Urinary bladder (tissue), 4 donors: ENCODE results near the gene PIP5K1C. TPM values are rescaled to one million over a fixed set of nuclear protein-coding genes. Genes with fewer than 3 reads are reported as not detected.

Experiments
- DNase-seq: peaks from one replicate; pipeline ENCODE4 v3.0.0-alpha.2; 2015; ENCODE audit errors: extremely low spot score
- H3K27ac ChIP-seq: one replicate; pipeline ENCODE4 v1.5.1; 2013; ENCODE audit warnings: low read depth, mild to moderate bottlenecking, moderate library complexity
- H3K36me3 ChIP-seq: one replicate; pipeline ENCODE4 v1.6.1; 2013; ENCODE audit warnings: mild to moderate bottlenecking, moderate library complexity; ENCODE audit not compliant: insufficient read depth
- H3K4me1 ChIP-seq: one replicate; pipeline ENCODE4 v1.6.1; 2013; ENCODE audit warnings: mild to moderate bottlenecking, moderate library complexity; ENCODE audit not compliant: insufficient read depth
- H3K4me3 ChIP-seq: one replicate; pipeline ENCODE4 v1.5.1; 2013; ENCODE audit warnings: low read depth, low read length
- WGBS: extraction: QIAGEN DNeasy Blood & Tissue Kit; methylation state at CpG from one replicate; pipeline ENCODE4 v1.1.7; 2013; 5-methylcytosine and 5-hydroxymethylcytosine counted together
- polyA plus RNA-seq: library from polyadenylated mRNA; stranded (reverse); fragments of 200-250 nt; gene quantifications from one replicate; pipeline ENCODE4 v1.2.3, GENCODE V29; 2013
- total RNA-seq: library from RNA; depleted of rRNA; stranded (reverse); fragments of >200 nt; gene quantifications from one replicate; pipeline ENCODE4 v1.2.3, GENCODE V29; 2014
- donor health status: healthy with polysubstance abuse.
- donor health status: healthy.

Gene PIP5K1C
- total and polyA plus RNA-seq, 2 donors: 17.1 to 60.8 TPM

GRCh38 chr19:3661284-3662238 is 38.7 kb downstream of the PIP5K1C start:
- WGBS: 96% methylated on average over 34 of the region's 34 CpGs
- no peak for DNase-seq
- Histone ChIP-seq H3K36me3 (peaks cover 4% of the 10 kb centered on the region), H3K4me3 (no peak overlapping the region), H3K4me1 (no peaks in the 10 kb centered on the region), H3K27ac (no peak overlapping the region)

- no peak for DNase-seq
- Histone ChIP-seq H3K4me3 (no peak overlapping the region), H3K27ac (no peak overlapping the region), H3K36me3 (peaks cover 4% of the 10 kb centered on the region), H3K4me1 (no peaks in the 10 kb centered on the region)
- 83% methylated on average over 23 of the region's 23 CpGs for WGBS
Observed at GRCh38 chr19:3660493-3661219, 39.6 kb downstream of the PIP5K1C start.

- DNase-seq: no peak
- WGBS: 91% methylated on average over 22 of the region's 22 CpGs
- H3K4me3 ChIP-seq: no peak overlapping the region
- H3K36me3 ChIP-seq: peaks cover 4% of the 10 kb centered on the region
- no peaks in the 10 kb centered on the region for H3K4me1 ChIP-seq
- H3K27ac ChIP-seq: no peak overlapping the region
Observed at GRCh38 chr19:3659746-3660112, 40.5 kb downstream of the PIP5K1C start.

DNA sequence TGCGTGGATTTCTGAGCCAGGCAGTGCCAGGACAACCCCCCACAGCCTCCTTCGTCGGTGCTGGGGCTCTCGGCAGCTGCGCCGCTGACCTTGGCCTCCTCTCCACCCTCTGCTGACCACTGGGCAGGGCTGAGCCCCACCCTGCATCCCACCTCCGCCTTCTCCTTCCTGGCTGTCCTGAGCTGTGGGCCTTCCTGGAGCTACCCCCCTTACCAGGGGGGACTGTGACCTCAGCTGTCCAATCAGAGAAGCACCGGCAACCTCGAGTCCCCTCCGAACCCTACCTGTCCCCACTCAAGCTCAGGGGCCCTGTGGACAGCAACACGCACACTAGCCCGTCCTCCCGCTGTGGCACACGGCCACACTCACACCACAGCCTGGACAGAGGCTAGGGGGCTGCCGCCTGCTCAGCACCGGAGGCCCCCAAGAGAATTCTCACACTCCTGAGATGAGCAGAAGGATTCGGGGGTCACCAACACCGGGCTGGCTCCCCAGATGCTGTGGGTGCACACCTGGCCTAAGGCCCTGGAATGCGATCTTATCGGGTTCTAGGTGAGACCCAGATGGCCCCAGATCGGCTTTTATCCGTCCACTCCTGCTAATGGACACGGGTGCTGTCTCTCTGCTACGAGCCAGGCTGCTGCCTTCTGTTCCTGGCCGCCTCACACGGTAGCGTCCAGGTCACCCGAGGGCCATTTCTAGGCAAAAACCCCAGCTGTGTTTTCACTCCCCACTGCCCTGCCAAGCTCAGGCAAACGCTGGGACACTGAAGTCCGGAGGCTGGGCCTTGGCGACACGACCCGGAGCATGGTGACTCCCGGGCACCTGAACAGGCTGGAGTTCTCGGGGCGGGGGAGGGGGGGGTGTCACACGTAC is 41.2 kb downstream of the PIP5K1C start:
- WGBS: 92% methylated on average over 37 of the region's 37 CpGs
- Histone ChIP-seq H3K4me3 (no peak overlapping the region), H3K36me3 (peaks cover 4% of the 10 kb centered on the region), H3K27ac (no peak overlapping the region), H3K4me1 (no peaks in the 10 kb centered on the region)
- DNase-seq: no peak

DNA sequence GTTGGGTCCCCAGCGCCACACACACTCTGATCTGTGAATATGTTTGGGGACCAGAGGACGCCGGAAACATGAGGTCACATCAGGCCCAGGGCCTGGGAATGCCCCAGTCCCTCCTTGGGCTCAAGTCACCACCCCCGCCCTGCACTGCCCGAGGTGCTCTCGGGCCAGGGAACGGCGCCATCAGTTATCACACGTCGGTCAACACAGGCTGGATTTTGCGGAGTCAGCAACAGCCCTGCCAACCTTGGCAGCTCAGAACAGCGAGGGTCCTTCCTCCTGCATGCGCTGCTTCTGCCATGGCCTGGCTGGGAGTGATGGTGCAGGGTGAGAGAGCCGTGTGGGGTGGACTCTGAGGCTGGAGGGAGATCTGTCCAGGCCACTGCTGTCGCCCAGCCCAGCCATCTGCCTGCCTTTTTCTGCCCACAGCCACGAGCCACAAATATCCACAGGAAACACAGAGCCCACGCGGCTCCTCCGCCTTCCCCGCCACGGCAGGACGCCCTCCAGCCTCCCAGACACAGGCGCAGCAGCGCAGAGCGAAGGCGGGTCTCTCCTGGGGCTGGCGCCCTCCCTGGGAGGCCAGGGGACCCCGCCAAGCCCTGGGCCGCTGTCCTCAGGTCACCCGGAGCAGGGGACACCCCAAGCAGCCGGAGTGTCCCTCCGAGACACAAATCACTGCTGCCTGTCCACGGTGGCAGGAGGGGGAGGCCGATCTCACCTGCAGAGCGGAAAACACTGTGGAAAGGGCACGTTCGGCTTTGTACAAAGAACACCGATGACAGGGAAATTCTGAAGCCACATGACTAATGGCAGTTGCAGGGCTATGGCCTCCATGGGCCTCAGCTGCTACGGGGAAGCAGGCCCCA is 42.0 kb downstream of the PIP5K1C start:
- H3K27ac ChIP-seq: no peak overlapping the region
- no peak overlapping the region for H3K4me3 ChIP-seq
- peaks cover 4% of the 10 kb centered on the region for H3K36me3 ChIP-seq
- 85% methylated on average over 39 of the region's 39 CpGs for WGBS
- DNase-seq: no peak
- H3K4me1 ChIP-seq: no peaks in the 10 kb centered on the region

DNA sequence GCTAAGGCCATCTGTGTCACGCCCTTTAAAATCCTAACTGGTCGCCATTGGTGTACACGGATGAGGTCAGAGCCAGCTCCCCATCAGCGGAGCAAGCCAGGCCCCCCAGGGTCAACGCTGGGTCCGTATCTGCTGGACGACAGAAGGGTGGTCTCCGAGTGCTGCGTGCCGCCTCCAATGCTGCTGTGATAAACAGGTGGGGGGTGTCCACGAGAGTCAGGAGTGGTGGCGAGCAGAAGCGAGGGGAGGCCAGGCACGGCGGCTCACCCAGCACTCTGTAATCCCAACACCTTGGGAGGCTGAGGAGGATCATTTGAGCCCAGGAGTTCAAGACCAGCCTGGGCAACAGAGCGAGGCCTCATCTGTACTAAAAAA is 42.9 kb downstream of the PIP5K1C start:
- no peak overlapping the region for H3K4me3 ChIP-seq
- H3K4me1 ChIP-seq: no peaks in the 10 kb centered on the region
- H3K36me3 ChIP-seq: peaks cover 4% of the 10 kb centered on the region
- WGBS: 97% methylated on average over 16 of the region's 16 CpGs
- H3K27ac ChIP-seq: no peak overlapping the region
- DNase-seq: no peak

- Histone ChIP-seq H3K36me3 (peaks cover 4% of the 10 kb centered on the region), H3K4me3 (no peak overlapping the region), H3K4me1 (no peaks in the 10 kb centered on the region), H3K27ac (no peak overlapping the region)
- WGBS: 98% methylated on average over 19 of the region's 19 CpGs
- DNase-seq: no peak
Observed at GRCh38 chr19:3656747-3657394, 43.4 kb downstream of the PIP5K1C start.

GRCh38 chr19:3656073-3656746 is 44.1 kb downstream of the PIP5K1C start:
- H3K4me3 ChIP-seq: no peak overlapping the region
- H3K36me3 ChIP-seq: peaks cover 4% of the 10 kb centered on the region
- no peak overlapping the region for H3K27ac ChIP-seq
- WGBS: 83% methylated on average over 36 of the region's 36 CpGs
- DNase-seq: no peak
- no peaks in the 10 kb centered on the region for H3K4me1 ChIP-seq

DNA sequence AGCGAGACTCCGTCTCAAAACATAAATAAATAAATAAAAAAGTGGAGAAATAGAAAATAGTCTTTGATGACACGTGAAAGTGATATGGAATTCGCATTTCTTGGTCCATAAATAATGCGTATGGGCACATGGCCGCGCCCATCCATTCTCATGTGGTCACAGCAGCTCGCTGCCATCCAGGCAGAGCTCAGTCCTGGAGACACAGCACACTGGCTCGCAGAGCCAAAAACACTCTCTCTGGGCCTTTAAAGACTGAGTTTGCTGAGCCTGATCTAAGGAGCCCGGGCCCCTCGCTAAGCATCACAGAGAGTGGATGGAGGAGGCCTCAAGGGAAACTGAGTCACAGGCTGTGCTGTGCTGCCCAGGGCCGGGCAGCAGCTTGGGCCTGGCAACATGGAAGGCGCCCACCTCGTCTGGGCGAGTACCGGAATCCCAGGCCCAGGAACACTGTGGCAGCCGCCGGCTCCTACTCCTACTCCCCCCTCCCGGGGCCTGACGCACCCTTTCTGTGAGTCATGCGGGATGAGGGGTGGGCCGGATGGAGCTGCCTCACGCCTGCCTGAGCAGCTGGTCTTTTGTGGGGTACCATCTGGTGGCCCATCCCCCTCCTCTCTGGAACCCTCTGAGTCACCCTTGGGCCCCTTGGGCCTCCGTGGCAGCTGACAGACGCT is 44.7 kb downstream of the PIP5K1C start:
- 74% methylated on average over 25 of the region's 25 CpGs for WGBS
- no peaks in the 10 kb centered on the region for H3K4me1 ChIP-seq
- H3K4me3 ChIP-seq: no peak overlapping the region
- no peak for DNase-seq
- peaks cover 4% of the 10 kb centered on the region for H3K36me3 ChIP-seq
- no peak overlapping the region for H3K27ac ChIP-seq

DNA sequence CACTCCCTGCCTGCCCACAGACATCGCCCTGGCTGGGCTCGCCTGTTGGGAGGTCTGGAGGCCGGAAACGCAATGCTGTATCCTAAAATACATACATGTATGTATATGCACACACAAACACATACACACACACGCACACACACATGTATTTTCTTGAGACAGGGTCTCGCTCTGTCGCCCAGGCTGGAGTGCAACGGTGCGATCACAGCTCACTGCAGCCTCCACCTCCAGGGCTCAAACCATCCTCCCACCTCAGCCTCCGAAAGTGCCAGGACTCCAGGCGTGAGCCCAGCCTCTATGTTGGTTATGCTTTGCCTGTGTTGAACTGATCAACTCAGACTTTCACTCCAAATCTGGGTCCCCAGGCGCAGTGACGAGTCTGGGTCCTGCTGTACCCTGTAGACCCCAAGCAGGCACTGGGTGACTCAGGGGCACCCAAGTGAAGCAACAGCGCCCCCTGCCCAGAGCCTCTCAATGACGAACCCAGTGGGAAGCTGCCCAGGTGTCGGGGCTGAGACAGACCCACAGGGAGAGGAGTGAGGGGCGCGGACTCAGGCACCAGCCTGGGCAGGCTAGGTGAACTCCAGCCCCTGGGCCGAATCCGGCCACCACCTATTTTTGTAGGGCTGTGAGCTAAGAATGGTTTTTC is 46.3 kb downstream of the PIP5K1C start:
- Histone ChIP-seq H3K36me3 (peaks cover 4% of the 10 kb centered on the region), H3K27ac (no peak overlapping the region), H3K4me3 (no peak overlapping the region), H3K4me1 (no peaks in the 10 kb centered on the region)
- 96% methylated on average over 20 of the region's 20 CpGs for WGBS
- DNase-seq: no peak

DNA sequence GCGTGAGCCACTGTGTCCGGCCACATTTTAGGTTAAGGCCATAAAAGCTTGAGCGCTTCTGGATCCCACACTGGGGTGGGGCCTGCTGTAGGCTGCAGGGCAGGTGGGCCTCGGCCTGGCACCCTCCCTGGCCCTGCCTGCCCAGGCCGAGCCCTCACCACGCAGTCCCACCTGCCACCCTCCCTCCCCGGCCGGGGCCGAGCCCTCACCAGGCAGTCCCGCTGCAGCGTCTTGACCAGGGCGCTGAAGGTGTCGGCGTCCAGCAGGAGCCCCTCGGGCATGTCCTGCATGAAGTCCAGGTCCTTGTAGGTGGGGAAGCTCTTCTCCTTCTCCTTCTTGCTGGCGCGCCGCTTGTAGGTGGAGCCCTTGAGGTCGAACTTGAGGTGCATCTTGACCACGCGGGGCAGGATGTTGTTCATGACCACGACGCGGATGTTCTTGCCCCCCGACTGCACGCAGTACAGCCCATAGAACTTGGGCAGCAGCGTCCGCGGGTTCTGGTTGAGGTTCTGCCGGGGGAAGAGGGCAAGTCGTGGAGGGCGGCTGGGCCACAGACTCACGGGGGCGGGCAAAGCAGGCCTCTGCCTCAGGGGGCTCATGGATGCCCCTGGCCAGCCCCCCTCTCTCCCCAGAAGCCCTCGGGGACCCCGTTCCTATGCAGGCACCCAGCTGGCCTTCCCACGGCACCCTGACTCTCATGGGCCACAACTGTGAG is 47.0 kb downstream of the PIP5K1C start:
- WGBS: 91% methylated on average over 37 of the region's 37 CpGs
- no peak for DNase-seq
- no peaks in the 10 kb centered on the region for H3K4me1 ChIP-seq
- H3K4me3 ChIP-seq: no peak overlapping the region
- no peak overlapping the region for H3K27ac ChIP-seq
- H3K36me3 ChIP-seq: peaks cover 2% of the 10 kb centered on the region
